Cardiac fibroblast (primary cell): ENCODE results near the gene CREG2.

Experiments
- DNase-seq, 2 donors: peaks; one replicate each; pipeline versions ENCODE4 v3.0.0 to v3.0.0-alpha.2; 2010; ENCODE audit warnings: low read depth in 2 of 2
- H3K4me3 ChIP-seq, 2 donors: replicated peaks in 1 of 2; 1 replicate in 1 of 2; 2 replicates in 1 of 2; pipeline ENCODE4 v1.5.1; 2011; ENCODE audit warnings: low read depth in 2 of 2, low read length in 2 of 2, mild to moderate bottlenecking in 2 of 2, moderate library complexity in 1 of 2
- CTCF ChIP-seq: IDR thresholded peaks from one replicate; pipeline ENCODE4 v1.5.1; 2011; ENCODE audit warnings: low read depth, mild to moderate bottlenecking, low read length, inconsistent platforms

CREG2 gene

GRCh38 chr2:101387151-101387834, at the start of gene CREG2:
TSS of gene CREG2 (minus strand) at chr2:101387503. CDS start at chr2:101387457, 46 bp downstream.
- TF ChIP-seq CTCF: peak; percentile 19
- DNase-seq: peak; percentile 43 to 65
- peak within 1 kb of the TSS; percentile 49 to 55 for H3K4me3 ChIP-seq

- no peak for TF ChIP-seq CTCF
- DNase-seq: peak; percentile 75 to 77
- H3K4me3 ChIP-seq: peak overlapping the region; percentile 6 to 38
Measured at GRCh38 chr2:101435001-101435862, 47.9 kb upstream of the CREG2 start.

- no peak for TF ChIP-seq CTCF
- DNase-seq: no peak
Measured at GRCh38 chr2:101433465-101433864, 46.2 kb upstream of the CREG2 start.

GRCh38 chr2:101432411-101433181, 45.3 kb upstream of the CREG2 start:
- DNase-seq: peak; percentile 50 to 74
- no peak overlapping the region for H3K4me3 ChIP-seq
- no peak for TF ChIP-seq CTCF

More at GRCh38 chr2:101433465-101433864, 46.2 kb upstream of the CREG2 start:
- no peak overlapping the region for H3K4me3 ChIP-seq

- no peak overlapping the region for H3K4me3 ChIP-seq
- TF ChIP-seq CTCF: no peak
- no peak for DNase-seq
Measured at GRCh38 chr2:101431486-101431885, 44.2 kb upstream of the CREG2 start.

GRCh38 chr2:101430156-101430555, 42.9 kb upstream of the CREG2 start:
- no peak for TF ChIP-seq CTCF
- no peak overlapping the region for H3K4me3 ChIP-seq
- no peak for DNase-seq
